ENCODE measurements around the gene TMC3. TPM values are rescaled to one million over a fixed set of nuclear protein-coding genes. Genes with fewer than 3 reads are reported as not detected.
A peak's percentile ranks its signal among the peaks of the same experiment; 100 is the strongest.

TMC3 gene
- total and polyA plus RNA-seq, 9 of the 15 experiments (the other 6 are each of a cell fraction or from before 2014, with no cell fraction given), result 0.01 to 0.14 TPM; not detected in 7

- TF ChIP-seq TSHZ1 (CRISPR knock-in tag; IDR thresholded peaks at IDR 0.05) (no peak), VEZF1 (CRISPR knock-in tag; IDR thresholded peaks at IDR 0.05) (peak; percentile 49; the same call in 1 of the 2 replicates), ZNF584 (CRISPR knock-in tag; IDR thresholded peaks at IDR 0.05; ENCODE audit: low read depth) (no peak), ID3 (CRISPR knock-in tag; IDR thresholded peaks at IDR 0.05) (no peak), ID3 (tag; IDR thresholded peaks at IDR 0.05) (peak; percentile 25; the same call in 1 of the 2 replicates)
Observed at GRCh38 chr15:81323944-81324881, 49.8 kb downstream of the TMC3 start, which contains the start of gene STARD5 (continued).
